Activated naive CD4-positive, alpha-beta T cell treated with anti-CD3 and anti-CD28 coated beads, Interleukin-2, amount 10 ng/mL, durations not matched to agents 7 days and 5 days (primary cell): ENCODE measurements around the gene GRB7.

Experiments
- CTCF ChIA-PET: fragments of 350-600 bp; sonication (Branson Sonifier 250); formaldehyde crosslinking; loops from one replicate; lab custom pipeline; 2021; ENCODE audit warnings: antibody characterized with exemption; lab: Charles Lee
- DNase-seq: peaks from one replicate; pipeline ENCODE4 v3.0.0-alpha.2; 2020
- H3K27ac Mint-ChIP-seq: one replicate; pipeline ENCODE4 v1.8.0; 2021; ENCODE audit warnings: mild to moderate bottlenecking, moderate library complexity, mixed read lengths
- H3K27me3 Mint-ChIP-seq: one replicate; pipeline ENCODE4 v1.8.0; 2021; ENCODE audit warnings: mild to moderate bottlenecking, mixed read lengths
- H3K36me3 Mint-ChIP-seq: one replicate; pipeline ENCODE4 v1.8.0; 2021; ENCODE audit warnings: mixed read lengths
- H3K4me1 Mint-ChIP-seq: one replicate; pipeline ENCODE4 v1.8.0; 2021; ENCODE audit warnings: mixed read lengths
- H3K4me3 Mint-ChIP-seq: one replicate; pipeline ENCODE4 v1.8.0; 2021; ENCODE audit warnings: mild to moderate bottlenecking, moderate library complexity, mixed read lengths
- H3K9me3 Mint-ChIP-seq: one replicate; pipeline ENCODE4 v1.8.0; 2021; ENCODE audit warnings: mixed read lengths

The GRB7 gene

DNA sequence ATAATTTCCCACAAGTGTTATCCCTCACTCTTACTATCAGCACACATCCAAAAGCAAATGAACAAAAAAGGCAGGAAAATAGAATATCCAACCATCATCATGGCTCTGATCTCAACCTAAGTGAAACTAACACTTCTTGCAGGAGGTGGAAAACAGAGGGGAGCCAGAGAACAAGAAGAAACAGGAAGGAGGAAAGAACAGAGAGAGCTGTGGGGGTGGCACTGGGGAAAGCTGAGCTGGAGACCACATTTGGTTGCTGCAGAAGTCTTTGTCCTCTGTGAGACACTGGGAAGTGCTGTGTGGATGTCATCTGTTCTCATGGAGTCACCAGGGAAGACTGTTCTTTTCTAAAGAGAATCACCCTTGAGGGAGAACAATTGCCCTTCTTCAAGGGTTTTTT is 34.7 kb downstream of the GRB7 start:
- H3K27me3 Mint-ChIP-seq: no peaks in the 10 kb centered on the region
- H3K4me1 Mint-ChIP-seq: peaks cover 93% of the 10 kb centered on the region
- peaks cover 45% of the 10 kb centered on the region for H3K36me3 Mint-ChIP-seq
- peak overlapping the region; percentile 89 for H3K27ac Mint-ChIP-seq
- H3K9me3 Mint-ChIP-seq: no peaks in the 10 kb centered on the region
- CTCF ChIA-PET: no interaction called here
- peak overlapping the region; percentile 24 for H3K4me3 Mint-ChIP-seq
- no peak for DNase-seq

DNA sequence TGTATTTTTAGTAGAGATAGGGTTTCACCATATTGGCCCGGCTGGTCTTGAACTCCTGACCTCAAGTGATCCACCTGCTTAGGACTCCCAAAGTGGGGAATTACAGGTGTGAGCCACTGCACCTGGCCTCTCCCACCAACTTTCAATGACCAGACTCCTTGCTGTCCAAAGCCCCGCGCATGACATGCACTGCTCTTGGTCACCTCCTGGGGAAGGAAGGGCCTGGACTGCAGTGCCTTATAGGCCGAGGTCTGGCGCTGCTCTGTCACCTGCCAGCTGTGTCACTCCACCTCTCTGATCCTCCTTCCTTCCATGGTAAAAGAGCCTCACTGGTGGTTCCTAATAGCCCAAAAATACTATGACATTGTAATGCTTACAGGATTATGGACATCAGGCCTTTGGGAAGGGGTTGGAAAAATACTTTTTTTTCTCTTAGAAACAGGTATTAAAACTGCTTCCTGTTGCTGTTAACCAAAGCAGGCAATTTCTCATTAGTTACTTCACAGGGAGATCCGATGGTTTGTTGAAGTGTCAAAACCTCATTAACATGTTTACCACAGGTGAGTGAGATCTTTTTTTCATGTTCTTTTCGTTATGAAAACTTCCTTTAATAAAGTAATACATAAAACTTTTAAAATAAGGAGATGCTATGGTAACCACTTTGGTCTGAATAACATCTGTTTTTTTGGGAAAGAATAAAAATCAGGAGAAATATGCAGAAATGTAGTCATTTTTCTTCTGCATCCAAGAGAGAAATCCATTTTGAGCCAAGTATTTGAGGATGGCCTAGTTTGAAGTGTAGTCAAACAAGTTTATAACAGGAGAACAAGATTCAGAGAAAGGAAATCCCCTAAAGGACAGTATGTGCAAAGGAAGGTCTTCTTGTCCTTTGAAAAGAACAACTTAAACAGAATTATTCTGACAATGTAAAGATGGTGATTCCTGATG is 35.5 kb downstream of the GRB7 start:
- no peak overlapping the region for H3K4me3 Mint-ChIP-seq
- peaks cover 96% of the 10 kb centered on the region for H3K4me1 Mint-ChIP-seq
- no peak for DNase-seq
- H3K27me3 Mint-ChIP-seq: no peaks in the 10 kb centered on the region
- H3K9me3 Mint-ChIP-seq: no peaks in the 10 kb centered on the region
- peak overlapping the region; percentile 89 for H3K27ac Mint-ChIP-seq
- CTCF ChIA-PET: no interaction called here
- H3K36me3 Mint-ChIP-seq: peaks cover 43% of the 10 kb centered on the region

DNA sequence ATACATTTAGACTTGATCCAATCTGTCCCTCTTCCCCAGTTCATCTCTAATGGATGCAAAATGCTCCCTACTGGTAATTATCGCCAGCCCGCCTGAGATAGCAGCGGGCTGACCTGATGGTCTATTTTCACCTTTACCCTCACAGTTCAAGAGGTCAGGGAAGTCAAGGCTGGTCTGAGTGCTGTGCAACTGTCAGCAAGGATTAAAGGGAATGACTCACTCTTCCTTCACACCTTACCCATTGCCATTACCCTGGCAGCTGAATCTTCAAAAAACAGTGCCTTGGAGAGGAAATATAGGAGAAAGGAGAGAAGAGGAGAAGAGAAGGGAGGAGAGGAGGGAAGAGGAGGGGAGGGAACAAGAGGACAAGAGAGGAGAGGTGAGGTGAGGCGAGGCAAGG is 36.3 kb downstream of the GRB7 start:
- Mint-ChIP-seq H3K27me3 (no peaks in the 10 kb centered on the region), H3K36me3 (peaks cover 38% of the 10 kb centered on the region), H3K9me3 (no peaks in the 10 kb centered on the region), H3K4me3 (no peak overlapping the region), H3K4me1 (peaks cover 97% of the 10 kb centered on the region), H3K27ac (no peak overlapping the region)
- no peak for DNase-seq
- CTCF ChIA-PET: no interaction called here

DNA sequence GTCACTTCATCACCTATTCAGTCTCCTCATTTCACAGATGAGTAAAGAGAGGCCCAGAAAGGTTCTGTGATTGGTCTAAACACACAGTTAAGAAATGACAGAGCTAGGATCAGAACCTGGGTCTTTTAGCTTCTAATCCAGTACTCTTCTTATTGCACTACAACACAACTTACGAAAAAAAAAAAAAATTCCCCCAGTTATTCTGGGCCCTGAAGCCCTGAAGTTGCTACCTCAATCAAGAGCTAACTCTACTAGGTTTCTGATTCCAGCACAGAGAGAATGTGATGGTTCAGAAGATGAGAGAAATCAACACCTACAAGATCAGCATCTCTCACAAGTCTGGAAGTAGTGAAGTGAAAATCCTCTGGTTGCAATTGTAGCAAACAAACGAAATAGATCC is 37.3 kb downstream of the GRB7 start:
- Mint-ChIP-seq H3K4me1 (peaks cover 90% of the 10 kb centered on the region), H3K36me3 (peaks cover 37% of the 10 kb centered on the region), H3K4me3 (no peak overlapping the region), H3K9me3 (no peaks in the 10 kb centered on the region), H3K27ac (peak overlapping the region; percentile 50), H3K27me3 (no peaks in the 10 kb centered on the region)
- CTCF ChIA-PET: interaction anchor here (1.0 to 1.3 kb wide), 3 partner anchors 9 to 19 kb away, joined by 3 to 4 read pairs (median 3); no protein-coding TSS in a partner anchor
- no peak for DNase-seq

DNA sequence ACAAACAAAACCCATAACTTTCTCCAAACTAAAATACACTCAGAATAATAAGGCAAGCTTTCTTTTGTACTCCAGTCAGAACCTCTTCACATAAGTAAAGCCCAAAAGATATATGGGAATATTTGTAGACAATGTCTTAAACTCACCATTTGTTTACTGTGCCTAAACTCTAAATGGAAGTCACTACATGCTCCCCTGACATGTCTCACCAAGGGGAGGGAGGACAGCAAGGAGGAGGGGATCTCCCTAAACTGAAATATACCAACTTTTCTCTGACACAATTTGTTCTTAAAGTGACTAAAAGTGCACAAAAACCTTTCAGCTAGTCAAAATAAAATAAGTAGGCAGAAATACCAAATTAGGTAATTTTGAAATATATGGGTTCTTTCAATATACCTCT is 38.5 kb downstream of the GRB7 start:
- Mint-ChIP-seq H3K9me3 (no peaks in the 10 kb centered on the region), H3K36me3 (peaks cover 36% of the 10 kb centered on the region), H3K27me3 (no peaks in the 10 kb centered on the region), H3K4me1 (peaks cover 87% of the 10 kb centered on the region), H3K27ac (peak overlapping the region; percentile 50), H3K4me3 (peak overlapping the region; percentile 87)
- DNase-seq: no peak
- CTCF ChIA-PET: interaction anchor here (1.3 to 1.6 kb wide), 4 partner anchors 21 to 204 kb away, joined by 3 to 5 read pairs (median 4); partner anchors contain the start of gene PSMD3

DNA sequence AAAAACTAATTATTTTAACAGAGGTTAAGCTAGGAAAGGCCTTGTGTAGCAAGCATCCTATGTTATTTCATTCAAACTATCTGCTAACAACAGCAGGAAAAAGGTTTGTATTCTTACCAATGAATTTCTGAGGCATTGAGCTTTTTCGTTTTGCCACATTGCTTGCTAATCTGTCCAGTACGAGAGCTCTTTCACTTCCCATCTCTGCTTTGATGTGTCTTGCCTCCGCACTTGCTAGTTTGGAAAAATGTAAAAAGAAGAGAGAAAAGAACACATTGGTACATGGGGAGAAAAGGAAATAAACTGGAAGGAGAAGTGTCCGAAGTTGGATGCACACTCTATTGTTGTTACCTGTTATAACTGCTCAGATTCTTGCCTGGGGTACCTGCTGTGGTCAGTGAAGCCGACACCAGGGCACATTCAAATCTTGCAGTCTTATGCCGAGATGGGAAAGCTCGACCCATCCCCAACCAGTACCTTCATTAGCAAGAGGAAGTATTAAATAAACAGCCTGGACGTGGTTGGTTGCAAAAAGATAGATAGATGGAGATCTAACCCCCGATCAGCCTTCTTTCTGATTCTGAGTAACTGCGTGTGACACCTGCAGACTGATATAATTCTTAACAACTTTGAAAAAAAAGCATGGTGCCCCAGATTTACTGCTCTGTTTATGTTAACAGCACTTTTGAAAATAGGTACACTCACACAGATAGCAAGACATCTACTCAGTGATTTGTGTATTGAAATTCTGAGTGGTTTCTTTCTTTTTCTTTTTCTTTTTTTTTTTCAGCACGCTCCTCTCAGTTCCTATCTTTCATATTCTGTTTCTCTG is 40.0 kb downstream of the GRB7 start:
- Mint-ChIP-seq H3K27ac (peak overlapping the region; percentile 94), H3K36me3 (peaks cover 38% of the 10 kb centered on the region), H3K27me3 (no peaks in the 10 kb centered on the region), H3K4me3 (peak overlapping the region; percentile 87), H3K4me1 (peaks cover 87% of the 10 kb centered on the region), H3K9me3 (no peaks in the 10 kb centered on the region)
- CTCF ChIA-PET: interaction anchor here (1.0 to 1.6 kb wide), 3 partner anchors 16 to 203 kb away, joined by 3 read pairs; partner anchors contain the start of gene PSMD3
- DNase-seq: no peak

DNA sequence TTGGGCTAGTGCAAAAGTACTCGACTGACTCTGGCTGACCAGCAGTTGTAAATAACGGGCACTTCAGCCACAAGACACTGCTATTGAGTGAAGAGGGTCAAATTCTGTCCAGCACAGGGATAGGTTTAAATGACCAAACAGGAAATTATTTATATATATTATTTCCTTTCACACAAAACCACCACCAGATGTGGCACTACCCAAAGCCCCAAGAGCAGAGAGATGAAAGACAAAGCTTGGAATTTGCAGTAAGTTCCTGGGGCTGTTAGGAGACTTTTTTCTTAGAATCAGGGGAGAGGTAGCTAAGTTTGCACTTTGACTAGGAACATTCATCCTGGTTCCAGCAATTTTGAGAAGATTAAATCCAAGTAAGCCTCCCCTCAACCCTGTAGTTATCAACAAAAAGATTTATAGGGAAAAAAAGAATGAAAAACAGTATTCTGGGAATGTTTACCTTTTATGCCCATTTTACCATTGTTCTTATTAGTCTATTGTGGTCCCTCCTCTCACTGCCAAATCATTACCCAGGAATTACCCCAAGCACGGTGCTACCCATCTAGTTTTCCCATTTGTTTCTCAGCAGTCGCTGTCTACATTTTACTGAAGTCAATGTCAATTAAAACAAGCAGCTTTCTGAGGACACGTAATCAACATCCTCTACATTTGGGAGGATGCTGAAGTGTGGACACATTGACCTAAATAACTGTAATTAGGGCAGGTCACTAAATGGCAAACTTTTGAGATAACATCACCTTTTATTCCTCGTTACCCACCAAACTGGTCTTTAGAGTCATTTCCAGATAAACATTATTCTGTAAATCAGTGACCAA is 43.5 kb downstream of the GRB7 start:
- peak overlapping the region; percentile 9 for H3K27ac Mint-ChIP-seq
- peaks cover 40% of the 10 kb centered on the region for H3K36me3 Mint-ChIP-seq
- H3K4me1 Mint-ChIP-seq: peaks cover 64% of the 10 kb centered on the region

DNA sequence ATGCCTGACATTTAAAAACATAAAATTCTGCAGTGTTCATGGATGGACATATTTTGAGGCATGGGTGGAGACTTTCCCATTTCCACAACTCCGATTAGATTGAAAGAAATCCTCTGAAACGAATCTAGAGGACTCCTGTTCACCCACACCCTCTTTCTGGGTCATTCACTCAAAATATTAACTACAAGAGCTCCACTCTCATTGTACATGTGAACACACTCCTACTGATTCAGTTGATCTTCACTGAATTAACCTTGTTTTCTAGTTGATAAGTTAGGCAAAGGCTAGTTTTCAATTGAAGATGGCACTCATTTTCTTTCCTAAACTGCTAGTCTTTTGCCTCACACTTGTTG is 44.1 kb downstream of the GRB7 start:
- peaks cover 37% of the 10 kb centered on the region for H3K36me3 Mint-ChIP-seq
- CTCF ChIA-PET: interaction anchor here (0.6 to 1.0 kb wide), 2 partner anchors 11 to 32 kb away, joined by 3 to 4 read pairs; no protein-coding TSS in a partner anchor
- DNase-seq: no peak
- peak overlapping the region; percentile 4 for H3K27ac Mint-ChIP-seq
- no peaks in the 10 kb centered on the region for H3K9me3 Mint-ChIP-seq
- no peaks in the 10 kb centered on the region for H3K27me3 Mint-ChIP-seq
- peaks cover 58% of the 10 kb centered on the region for H3K4me1 Mint-ChIP-seq
- H3K4me3 Mint-ChIP-seq: no peak overlapping the region

More for the DNA sequence above, 43.5 kb downstream of the GRB7 start:
- CTCF ChIA-PET: interaction anchor here (0.6 to 1.8 kb wide), 5 partner anchors 11 to 81 kb away, joined by 3 to 9 read pairs (median 4); no protein-coding TSS in a partner anchor
- DNase-seq: no peak
- Mint-ChIP-seq H3K9me3 (no peaks in the 10 kb centered on the region), H3K27me3 (no peaks in the 10 kb centered on the region), H3K4me3 (peak overlapping the region; percentile 27)

DNA sequence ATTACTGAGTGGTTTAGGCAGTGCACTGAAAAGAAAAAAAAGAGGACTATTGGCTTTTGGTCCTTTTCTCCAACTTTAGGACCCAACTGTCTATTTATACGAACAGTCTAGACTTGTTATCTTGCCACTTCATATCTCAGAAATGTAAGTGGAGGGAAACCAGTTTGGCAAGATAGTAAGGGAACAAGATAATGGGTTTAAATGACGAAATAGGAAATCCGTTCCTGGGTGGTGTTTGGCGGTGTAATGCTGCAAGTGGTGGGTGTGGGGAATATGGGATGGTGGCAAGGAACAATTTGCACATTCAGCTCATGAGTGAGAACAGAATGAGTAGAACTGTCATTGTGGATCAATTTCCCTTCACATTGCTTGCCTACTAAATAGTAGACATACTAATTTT is 44.7 kb downstream of the GRB7 start:
- Mint-ChIP-seq H3K27me3 (no peaks in the 10 kb centered on the region), H3K4me1 (peaks cover 58% of the 10 kb centered on the region), H3K4me3 (no peak overlapping the region), H3K27ac (no peak overlapping the region), H3K9me3 (no peaks in the 10 kb centered on the region), H3K36me3 (peaks cover 43% of the 10 kb centered on the region)
- CTCF ChIA-PET: interaction anchor here (1.0 kb wide), 1 partner anchor 10 kb away, joined by 4 read pairs; no protein-coding TSS in a partner anchor
- no peak for DNase-seq

DNA sequence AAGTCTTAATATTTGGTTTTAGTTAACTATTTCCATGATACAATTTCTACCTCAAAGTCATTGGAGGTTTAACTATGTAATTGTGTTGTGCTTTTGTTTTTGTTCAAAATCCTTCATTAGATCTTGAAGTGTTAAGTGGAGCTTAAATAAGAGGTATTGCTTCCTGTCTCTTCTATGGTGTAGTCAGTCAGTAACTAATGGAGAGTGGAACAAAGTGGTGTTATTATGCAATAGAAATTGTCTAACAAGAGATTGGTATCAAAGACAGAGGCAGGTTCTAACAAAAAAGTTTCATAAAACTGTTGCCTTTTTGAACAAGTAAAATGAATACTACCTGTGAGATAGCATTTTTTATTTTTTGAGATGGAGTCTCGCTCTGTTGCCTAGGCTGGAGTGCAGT is 45.2 kb downstream of the GRB7 start:
- Mint-ChIP-seq H3K36me3 (peaks cover 45% of the 10 kb centered on the region), H3K4me3 (no peak overlapping the region), H3K27ac (no peak overlapping the region), H3K9me3 (no peaks in the 10 kb centered on the region), H3K27me3 (no peaks in the 10 kb centered on the region), H3K4me1 (peaks cover 55% of the 10 kb centered on the region)
- CTCF ChIA-PET: no interaction called here
- no peak for DNase-seq

DNA sequence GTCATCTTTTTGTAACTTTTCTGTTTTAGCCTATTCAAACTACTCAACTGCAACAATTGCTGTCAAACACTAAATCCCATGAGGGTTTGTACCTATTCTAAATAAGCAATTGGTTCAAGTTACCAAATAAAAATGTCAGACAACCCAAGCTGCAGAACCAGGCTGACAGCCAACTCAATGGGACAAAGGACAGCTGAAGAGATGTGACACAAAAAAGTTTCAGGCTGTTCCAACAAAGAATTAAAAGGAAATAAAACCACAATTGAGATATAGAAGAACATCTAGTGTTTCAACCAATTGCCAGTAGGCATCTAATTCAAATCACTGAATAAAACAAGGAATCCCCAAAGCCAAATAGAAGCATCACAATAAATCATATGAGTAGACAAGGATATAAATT is 49.3 kb downstream of the GRB7 start:
- peaks cover 51% of the 10 kb centered on the region for H3K36me3 Mint-ChIP-seq
- no peak overlapping the region for H3K4me3 Mint-ChIP-seq
- peak overlapping the region; percentile 52 for H3K27ac Mint-ChIP-seq
- CTCF ChIA-PET: interaction anchor here (0.8 to 1.6 kb wide), 2 partner anchors 165 to 498 kb away, joined by 3 to 5 read pairs; no protein-coding TSS in a partner anchor
- H3K9me3 Mint-ChIP-seq: no peaks in the 10 kb centered on the region
- peaks cover 47% of the 10 kb centered on the region for H3K4me1 Mint-ChIP-seq
- no peaks in the 10 kb centered on the region for H3K27me3 Mint-ChIP-seq
- no peak for DNase-seq

DNA sequence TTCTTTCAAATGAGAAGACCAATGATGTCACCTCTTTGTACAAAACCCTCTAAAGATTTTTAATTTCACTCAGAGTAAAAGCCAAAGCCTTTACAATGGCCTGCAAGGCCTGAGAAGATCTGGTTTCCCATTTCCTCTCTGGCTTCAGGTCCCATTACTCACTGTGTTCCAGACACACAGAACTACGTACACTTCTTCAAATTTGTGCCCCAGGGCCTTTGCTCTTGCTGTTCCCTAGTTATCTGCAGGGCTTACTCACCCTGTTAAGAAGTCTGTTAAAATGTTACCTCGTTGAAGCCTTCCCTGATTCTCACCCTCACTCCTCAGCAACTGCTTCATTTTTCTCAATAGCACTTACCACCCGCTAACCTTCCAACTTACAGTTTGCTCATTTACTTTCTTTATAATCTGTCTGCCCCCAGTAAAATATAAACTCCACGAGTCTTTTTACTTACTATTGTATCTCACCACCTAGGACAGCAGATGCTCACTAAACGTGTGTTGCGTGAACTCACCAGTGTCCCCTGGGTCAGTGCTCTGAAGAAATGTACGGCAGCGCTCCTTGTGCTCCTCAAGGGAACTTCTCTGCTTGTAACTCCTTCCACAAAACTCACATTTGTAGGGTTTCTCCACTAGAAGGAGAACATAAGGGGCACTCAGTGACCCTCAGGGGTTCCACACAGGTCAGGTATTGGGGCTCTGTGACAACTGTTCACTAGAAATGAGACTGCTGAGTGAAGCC is 50.2 kb downstream of the GRB7 start:
- Mint-ChIP-seq H3K27ac (no peak overlapping the region), H3K36me3 (peaks cover 47% of the 10 kb centered on the region), H3K27me3 (no peaks in the 10 kb centered on the region), H3K9me3 (no peaks in the 10 kb centered on the region), H3K4me3 (no peak overlapping the region), H3K4me1 (peaks cover 47% of the 10 kb centered on the region)
- no peak for DNase-seq
- CTCF ChIA-PET: no interaction called here
